ENCODE measurements around the gene SERINC5. TPM values are rescaled to one million over a fixed set of nuclear protein-coding genes. Genes with fewer than 3 reads are reported as not detected.

The SERINC5 gene
- total RNA-seq, 1 experiment from 2014 or later = 52.3 TPM

DNA sequence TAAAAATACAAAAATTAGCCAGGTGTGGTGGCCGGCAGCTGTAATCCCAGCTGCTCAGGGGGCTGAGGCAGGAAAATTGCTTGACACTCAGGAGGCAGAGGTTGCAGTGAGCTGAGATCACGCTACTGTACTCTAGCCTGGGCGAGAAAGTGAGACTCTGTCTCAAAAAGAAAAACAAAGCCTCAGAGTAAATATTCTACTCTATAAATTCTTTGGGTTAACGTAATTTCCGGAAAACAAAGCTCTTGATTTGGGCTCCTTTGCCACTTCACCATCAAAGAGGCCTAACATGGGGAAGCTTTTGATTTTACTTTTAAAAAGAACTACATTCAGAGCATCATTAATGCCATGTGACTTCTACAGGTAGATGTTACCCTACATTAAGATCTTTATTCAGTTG is 103.1 kb downstream of the SERINC5 start:
- no peak overlapping the region for H3K9ac ChIP-seq (ENCODE audit: extremely low read depth, insufficient read length, low read length)
- TF ChIP-seq, protein P1, sequence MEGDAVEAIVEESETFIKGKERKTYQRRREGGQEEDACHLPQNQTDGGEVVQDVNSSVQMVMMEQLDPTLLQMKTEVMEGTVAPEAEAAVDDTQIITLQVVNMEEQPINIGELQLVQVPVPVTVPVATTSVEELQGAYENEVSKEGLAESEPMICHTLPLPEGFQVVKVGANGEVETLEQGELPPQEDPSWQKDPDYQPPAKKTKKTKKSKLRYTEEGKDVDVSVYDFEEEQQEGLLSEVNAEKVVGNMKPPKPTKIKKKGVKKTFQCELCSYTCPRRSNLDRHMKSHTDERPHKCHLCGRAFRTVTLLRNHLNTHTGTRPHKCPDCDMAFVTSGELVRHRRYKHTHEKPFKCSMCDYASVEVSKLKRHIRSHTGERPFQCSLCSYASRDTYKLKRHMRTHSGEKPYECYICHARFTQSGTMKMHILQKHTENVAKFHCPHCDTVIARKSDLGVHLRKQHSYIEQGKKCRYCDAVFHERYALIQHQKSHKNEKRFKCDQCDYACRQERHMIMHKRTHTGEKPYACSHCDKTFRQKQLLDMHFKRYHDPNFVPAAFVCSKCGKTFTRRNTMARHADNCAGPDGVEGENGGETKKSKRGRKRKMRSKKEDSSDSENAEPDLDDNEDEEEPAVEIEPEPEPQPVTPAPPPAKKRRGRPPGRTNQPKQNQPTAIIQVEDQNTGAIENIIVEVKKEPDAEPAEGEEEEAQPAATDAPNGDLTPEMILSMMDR (conservative IDR thresholded peaks at IDR 0.05) = no peak
- no peak overlapping the region for H3T11ph ChIP-seq (ENCODE audit: low read length)
- Mint-ChIP-seq H3K4me1 (peaks cover 34 to 35% of the 10 kb centered on the region in 2 experiments), H3K36me3 (ENCODE audit: insufficient read depth in 1 of 3, low read depth in 3 of 3) (peaks cover 11 to 62% (median 14%) of the 10 kb centered on the region in 3 experiments), H3K27ac (peak overlapping the region in 2 of 3 experiments; percentile 49 to 78; a peak in 1 of 7 replicates), H3K4me3 (no peak overlapping the region), H3K27me3 (ENCODE audit: low read depth) (no peaks in the 10 kb centered on the region), H3K9me3 (no peaks in the 10 kb centered on the region)
- WGBS (ENCODE audit: extremely low coverage, insufficient read length, low lambda C conversion rate) = no CpG with 5 or more reads among the region's 5 CpGs
- H3K27ac ChIP-seq (ENCODE audit: insufficient read length, low read depth, low read length) = no peak overlapping the region
- no peaks in the 10 kb centered on the region for H3K9me3 ChIP-seq (ENCODE audit: control insufficient read depth, low read depth, low read length)
- H3K23me2 ChIP-seq (ENCODE audit: insufficient read length, low read depth, low read length, poor library complexity, severe bottlenecking) = no peaks in the 10 kb centered on the region
- no peak overlapping the region for H2AFZ ChIP-seq (ENCODE audit: low read length)
- no peaks in the 10 kb centered on the region for H4K20me1 ChIP-seq (ENCODE audit: control insufficient read depth, insufficient read depth, insufficient read length)
- DNase-seq = no peak
- no peak overlapping the region for H4K8ac ChIP-seq (replicated peaks; ENCODE audit: insufficient read length, low read depth, low read length)
- no peak overlapping the region for H2BK20ac ChIP-seq (ENCODE audit: low read depth, low read length, poor library complexity, severe bottlenecking)
- H2BK120ac ChIP-seq (ENCODE audit: low read depth, low read length, poor library complexity, severe bottlenecking) = no peak overlapping the region
- H4K91ac ChIP-seq (ENCODE audit: insufficient read length, low read depth, low read length) = no peak overlapping the region
- peaks cover 3% of the 10 kb centered on the region; the same call in 1 of the 2 replicates for H3K4me1 ChIP-seq (ENCODE audit: insufficient read depth, low read length)
- H4K5ac ChIP-seq (ENCODE audit: insufficient read length, low read depth, low read length) = no peak overlapping the region
- H3K27me3 ChIP-seq (ENCODE audit: insufficient read depth, low read length) = no peaks in the 10 kb centered on the region
- H2AK5ac ChIP-seq (ENCODE audit: insufficient read length, low read length) = no peak overlapping the region
- H3K4ac ChIP-seq (ENCODE audit: low read depth, low read length) = no peak overlapping the region
- no peak overlapping the region for H3K4me2 ChIP-seq (ENCODE audit: insufficient read depth, insufficient read length, low read length)
- no peak overlapping the region for H2BK5ac ChIP-seq (ENCODE audit: insufficient read length, low read length)
- H3K14ac ChIP-seq (ENCODE audit: insufficient read depth, low read length) = no peak overlapping the region
- no peak overlapping the region for H3K23ac ChIP-seq (ENCODE audit: insufficient read length, low read depth, low read length)
- H3K56ac ChIP-seq (ENCODE audit: insufficient read length, low read depth, low read length) = no peak overlapping the region
- no peak overlapping the region for H3K18ac ChIP-seq (ENCODE audit: insufficient read length, low read depth, low read length)
- H3K79me2 ChIP-seq (ENCODE audit: insufficient read depth, low read length) = no peaks in the 10 kb centered on the region
- H2BK15ac ChIP-seq (ENCODE audit: low read depth, low read length) = no peak overlapping the region
- no peak overlapping the region for H2BK12ac ChIP-seq (ENCODE audit: insufficient read length, low read depth, low read length)
- no peaks in the 10 kb centered on the region for H3K79me1 ChIP-seq (ENCODE audit: insufficient read depth, low read depth, low read length, poor library complexity, severe bottlenecking)

Measured in H9 (cell line).